Lung (tissue), 12 donors: ENCODE measurements around the gene IDS. TPM values are rescaled to one million over a fixed set of nuclear protein-coding genes. Genes with fewer than 3 reads are reported as not detected.

ENCODE experiments used
- ATAC-seq: fragments of 200-7000 bp; cut with Tn5 transposase; one replicate; pipeline ENCODE4 v1.9.1; 2020; ENCODE audit warnings: moderate number of reproducible peaks; ENCODE audit not compliant: insufficient read depth, low FRiP score
- DNase-seq, 3 donors: peaks; one replicate each; pipeline ENCODE4 v3.0.0-alpha.2; 2013 to 2017
- H3K27ac ChIP-seq, 2 donors: one replicate each; pipeline ENCODE4 v1.5.1; 2013; ENCODE audit warnings: mild to moderate bottlenecking in 2 of 2, moderate library complexity in 2 of 2, control low read depth in 1 of 2, inconsistent platforms in 1 of 2, low read depth in 1 of 2, low read length in 1 of 2
- H3K27me3 ChIP-seq, 3 donors: one replicate each; pipeline ENCODE4 v1.5.1; 2013; ENCODE audit warnings: low read length in 2 of 3; ENCODE audit not compliant: control insufficient read depth in 3 of 3, insufficient read depth in 3 of 3
- H3K36me3 ChIP-seq, 4 donors: one replicate each; pipeline ENCODE4 v1.5.1; 2013; ENCODE audit warnings: low read length in 4 of 4, mild to moderate bottlenecking in 1 of 4, moderate library complexity in 1 of 4; ENCODE audit not compliant: control insufficient read depth in 4 of 4, insufficient read depth in 4 of 4
- H3K4me1 ChIP-seq, 5 donors: one replicate each; pipeline ENCODE4 v1.5.1; 2013; ENCODE audit warnings: low read length in 5 of 5, mild to moderate bottlenecking in 2 of 5, moderate library complexity in 1 of 5; ENCODE audit not compliant: control insufficient read depth in 5 of 5, insufficient read depth in 5 of 5
- H3K4me3 ChIP-seq: one replicate; pipeline ENCODE4 v1.5.1; 2013; ENCODE audit warnings: mild to moderate bottlenecking, control low read depth, moderate library complexity
- H3K9ac ChIP-seq, 2 donors: one replicate each; pipeline ENCODE4 v1.5.1; 2013; ENCODE audit warnings: low read length in 2 of 2, control low read depth in 1 of 2; ENCODE audit not compliant: insufficient read depth in 1 of 2
- H3K9me3 ChIP-seq, 4 donors: one replicate each; pipeline ENCODE4 v1.5.1; 2013; ENCODE audit warnings: low read length in 3 of 4, mild to moderate bottlenecking in 1 of 4, moderate library complexity in 1 of 4; ENCODE audit not compliant: control insufficient read depth in 4 of 4, insufficient read depth in 3 of 4
- CTCF ChIP-seq: IDR thresholded peaks from 2 replicates; pipeline ENCODE4 v1.5.1; 2012; ENCODE audit warnings: mild to moderate bottlenecking; ENCODE audit errors: control extremely low read depth, extremely low read depth
- WGBS, 2 donors: extraction: QIAGEN DNeasy Blood & Tissue Kit; methylation state at CpG; one replicate each; pipeline ENCODE4 v1.1.7; 2013; 5-methylcytosine and 5-hydroxymethylcytosine counted together
- polyA plus RNA-seq, 2 donors: library from polyadenylated mRNA; stranded (reverse); fragments of 200-250 nt; gene quantifications; one replicate each; pipeline ENCODE4 v1.2.1, GENCODE V29; 2013
- total RNA-seq, 2 donors: library from RNA; depleted of rRNA in 1 of 2; stranded (reverse); fragments of >200 nt in 1 of 2; gene quantifications; one replicate each; pipeline ENCODE4 v1.2.1, GENCODE V29; 2014 to 2021
- donor health status: control.
- donor health status: control.
- donor health status: Bipolar disorder and iron deficiency.
- donor health status: healthy.
- donor health status: DM: yes; HTN: yes; CAD: no.

The IDS gene
- total and polyA plus RNA-seq, 4 donors: 32.0 to 100 (median 49.2) TPM

GRCh38 chrX:149453906-149454822, 50.9 kb downstream of the IDS start:
- Histone ChIP-seq H3K27me3 (no peaks in the 10 kb centered on the region), H3K9me3 (peaks cover 0 to 4% (median 0%) of the 10 kb centered on the region in 4 donors), H3K4me3 (no peak overlapping the region), H3K27ac (no peak overlapping the region), H3K36me3 (no peaks in the 10 kb centered on the region), H3K4me1 (no peaks in the 10 kb centered on the region), H3K9ac (no peak overlapping the region)
- WGBS, 2 donors: 76 to 88% methylated on average over 6 of the region's 6 CpGs
- no peak for TF ChIP-seq CTCF
- DNase-seq (no peak), ATAC-seq (no peak)

- DNase-seq: no peak
- no peak for ATAC-seq
These were observed 52.1 kb downstream of the IDS start for GRCh38 chrX:149453030-149453429.

GRCh38 chrX:149433451-149433850, 71.7 kb downstream of the IDS start:
- no peaks in the 10 kb centered on the region for H3K4me1 ChIP-seq
- no peaks in the 10 kb centered on the region for H3K9me3 ChIP-seq
- H3K36me3 ChIP-seq: no peaks in the 10 kb centered on the region
- DNase-seq: no peak
- H3K27ac ChIP-seq: no peak overlapping the region
- H3K4me3 ChIP-seq: no peak overlapping the region
- no peak for ATAC-seq
- H3K9ac ChIP-seq: no peak overlapping the region
- WGBS, 2 donors: 50 to 53% methylated on average over 4 of the region's 4 CpGs
- H3K27me3 ChIP-seq: no peaks in the 10 kb centered on the region
- TF ChIP-seq CTCF: no peak

More at GRCh38 chrX:149453030-149453429, 52.1 kb downstream of the IDS start:
- no peaks in the 10 kb centered on the region for H3K4me1 ChIP-seq
- no peaks in the 10 kb centered on the region for H3K27me3 ChIP-seq
- H3K27ac ChIP-seq: no peak overlapping the region
- 85 to 90% methylated on average over 2 of the region's 2 CpGs for WGBS, 2 donors
- no peak overlapping the region for H3K9ac ChIP-seq
- no peak for TF ChIP-seq CTCF
- H3K36me3 ChIP-seq: no peaks in the 10 kb centered on the region
- peaks cover 0 to 4% (median 0%) of the 10 kb centered on the region in 4 donors for H3K9me3 ChIP-seq
- no peak overlapping the region for H3K4me3 ChIP-seq
